Tibial nerve (tissue), 4 donors: ENCODE data around the gene GNGT1.

Experiments
- CTCF ChIP-seq, 5 experiments: fragments of 200-600 bp in 3 of 5; fragments of 450-650 bp in 2 of 5; sonication (generic) in 3 of 5; IDR thresholded peaks; one replicate each; pipeline ENCODE4 v1.5.1; 2016 to 2019; ENCODE audit warnings: antibody characterized with exemption in 5 of 5, mild to moderate bottlenecking in 3 of 5, moderate library complexity in 2 of 5
- EP300 ChIP-seq, 2 donors: sonication (generic); formaldehyde crosslinking; IDR thresholded peaks; one replicate each; pipeline ENCODE4 v1.6.1; 2017; ENCODE audit warnings: antibody characterized with exemption in 2 of 2, mild to moderate bottlenecking in 1 of 2
- POLR2A ChIP-seq, 2 donors: fragments of 450-650 bp; IDR thresholded peaks; one replicate each; pipeline ENCODE4 v1.6.1; 2017; ENCODE audit warnings: antibody characterized with exemption in 2 of 2, mild to moderate bottlenecking in 2 of 2, moderate library complexity in 2 of 2

DNA sequence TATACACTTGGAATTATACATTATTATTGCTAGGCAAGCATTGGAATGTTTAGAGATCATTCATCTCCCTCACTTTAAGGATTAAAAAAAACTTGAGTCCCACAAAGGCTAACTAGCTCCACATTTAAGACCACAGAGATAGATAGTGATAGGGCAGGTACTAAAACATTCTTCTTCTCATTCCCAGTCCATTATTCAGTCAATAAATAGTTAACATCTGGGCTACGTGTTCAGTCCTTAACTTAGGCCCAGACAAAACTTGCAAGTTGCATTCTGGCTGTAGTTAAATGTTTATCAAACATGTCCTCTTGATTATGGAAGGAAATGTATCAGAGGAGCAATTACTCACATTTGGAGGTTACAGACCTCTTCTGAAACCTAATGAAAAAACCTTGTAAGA lies 17.6 kb downstream of the GNGT1 start:
- TF ChIP-seq CTCF (IDR thresholded peaks at IDR 0.05) (no peak), EP300 (IDR thresholded peaks at IDR 0.05) (no peak), POLR2A (IDR thresholded peaks at IDR 0.05) (no peak)
